ENCODE data around the gene TWNK.

Gene TWNK

DNA sequence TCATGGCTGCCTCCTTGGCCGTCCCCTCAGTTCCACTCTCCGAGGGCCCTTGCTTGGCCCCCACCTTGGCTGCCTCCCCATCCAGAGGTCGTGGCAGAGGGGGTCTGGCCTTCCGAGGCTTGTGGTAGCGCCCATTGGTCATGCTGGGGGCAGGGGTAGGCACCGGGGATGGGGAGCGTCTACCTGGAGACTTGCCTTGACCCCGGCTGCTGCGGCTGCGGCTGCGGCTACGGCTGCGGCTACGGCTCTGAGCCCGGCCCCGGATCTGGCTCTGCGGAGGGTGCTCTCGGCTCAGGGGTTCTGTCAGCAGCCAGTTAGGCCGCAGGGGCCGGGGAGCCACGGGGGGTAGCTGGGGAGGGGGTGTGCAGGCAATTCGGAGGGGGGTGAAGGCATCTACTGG is 23.0 kb downstream of the TWNK start:
- DNase-seq (ENCODE audit: low read depth in 1 of 2, low spot score in 1 of 2), result no peak

DNA sequence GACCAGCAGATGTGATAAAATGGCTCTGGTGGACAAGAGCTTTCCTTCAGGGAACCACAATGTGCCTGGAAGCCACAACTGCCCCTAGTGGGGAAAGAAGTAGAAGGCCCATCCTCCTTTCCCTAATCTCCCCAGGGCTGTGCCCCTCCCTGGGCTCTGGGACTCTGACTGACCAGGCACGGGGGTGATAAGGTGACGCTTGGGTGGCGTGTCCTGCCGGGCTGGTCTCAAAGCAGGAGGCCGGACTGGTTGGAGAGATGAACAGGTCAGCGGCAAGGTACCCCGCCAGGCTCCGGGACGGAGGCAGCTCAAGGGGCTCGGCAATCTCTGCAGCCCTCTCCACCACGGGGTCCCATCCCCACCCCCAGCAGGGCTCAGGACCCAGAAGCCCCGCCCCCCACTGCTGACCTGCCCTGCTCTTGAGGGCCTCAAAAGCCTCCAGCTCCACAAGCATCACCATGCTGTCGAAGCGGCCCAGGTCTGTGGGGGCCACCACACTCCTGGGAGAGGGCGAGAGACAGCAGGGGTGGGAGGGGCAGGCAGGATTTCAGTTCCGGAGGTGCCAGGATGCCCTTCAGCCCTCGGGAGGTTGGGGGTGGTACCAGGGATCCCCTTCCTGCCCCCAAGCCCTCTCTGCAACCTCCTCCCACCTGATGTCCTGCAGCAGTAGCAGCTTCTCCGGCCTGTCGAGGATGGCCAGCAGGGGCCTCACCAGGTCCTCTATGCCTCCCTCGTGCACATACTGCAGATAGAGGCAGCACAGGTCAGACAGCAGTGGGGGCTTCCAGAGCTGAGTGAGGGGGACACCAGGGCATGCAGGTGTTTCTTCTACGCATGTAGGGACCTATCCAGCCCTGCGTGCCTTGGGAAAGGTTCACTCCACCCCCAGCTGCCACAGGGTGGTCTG is 24.4 kb downstream of the TWNK start:
- DNase-seq (ENCODE audit: low read depth in 1 of 2, low spot score in 1 of 2), result no peak

GRCh38 chr10:101012525-101013364 is 25.4 kb downstream of the TWNK start:
- peak; percentile 53 to 71 for DNase-seq (ENCODE audit: low read depth in 1 of 2, low spot score in 1 of 2)

DNA sequence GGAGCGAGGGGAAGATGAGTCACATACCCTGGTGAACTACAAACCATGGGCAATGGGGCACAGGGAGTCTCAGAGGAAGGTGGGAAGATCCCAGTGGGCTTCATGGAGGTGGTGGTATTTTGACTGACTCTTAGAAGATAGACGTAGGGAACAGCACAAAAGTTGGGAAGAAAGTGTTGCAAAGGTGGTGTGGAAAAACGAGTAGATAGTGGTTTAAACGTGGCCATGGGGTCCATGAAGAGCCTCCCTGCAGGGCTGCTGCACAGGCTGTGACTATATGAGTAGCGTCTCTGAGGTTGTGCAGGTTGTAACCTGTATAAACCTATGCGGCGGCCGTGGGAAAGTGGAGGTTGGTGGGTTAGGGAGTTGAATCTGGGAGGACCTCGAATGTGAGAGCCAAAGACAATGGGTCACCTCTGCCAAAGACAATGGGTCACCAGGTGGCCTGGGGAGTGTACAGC is 26.1 kb downstream of the TWNK start:
- DNase-seq (ENCODE audit: low read depth in 1 of 2, low spot score in 1 of 2), result no peak

DNA sequence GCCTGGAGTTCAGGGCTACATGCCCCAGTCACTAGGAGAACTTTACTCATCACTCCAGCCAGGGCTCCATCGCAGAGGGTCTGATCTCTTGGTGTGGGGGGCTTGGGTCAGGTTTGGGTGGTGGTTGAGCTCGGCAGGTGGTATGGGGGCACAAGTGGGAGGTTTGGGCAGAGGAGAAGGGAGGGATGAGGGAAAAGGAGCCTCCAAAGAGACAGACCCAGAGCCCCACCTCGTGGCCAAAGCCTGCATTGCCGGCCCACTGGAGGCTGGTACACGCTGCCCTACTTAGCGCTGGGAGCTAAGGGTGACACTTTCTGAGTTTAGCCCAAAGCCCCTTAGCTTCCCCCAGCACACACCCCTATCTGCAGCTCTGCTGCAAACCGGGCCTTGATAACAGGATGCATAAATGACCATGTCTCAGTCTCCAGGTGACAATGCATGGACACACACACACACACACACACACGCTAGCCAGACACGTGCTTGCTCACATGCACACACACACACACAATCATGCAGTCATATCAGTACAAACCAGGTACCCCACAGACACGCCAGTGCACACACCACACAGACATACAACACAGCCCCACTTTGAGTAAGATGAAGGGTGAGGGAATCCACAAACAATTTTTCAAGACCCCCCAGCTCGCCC is 27.0 kb downstream of the TWNK start:
- DNase-seq (ENCODE audit: low read depth in 1 of 2, low spot score in 1 of 2), result peak; percentile 48 to 59

DNA sequence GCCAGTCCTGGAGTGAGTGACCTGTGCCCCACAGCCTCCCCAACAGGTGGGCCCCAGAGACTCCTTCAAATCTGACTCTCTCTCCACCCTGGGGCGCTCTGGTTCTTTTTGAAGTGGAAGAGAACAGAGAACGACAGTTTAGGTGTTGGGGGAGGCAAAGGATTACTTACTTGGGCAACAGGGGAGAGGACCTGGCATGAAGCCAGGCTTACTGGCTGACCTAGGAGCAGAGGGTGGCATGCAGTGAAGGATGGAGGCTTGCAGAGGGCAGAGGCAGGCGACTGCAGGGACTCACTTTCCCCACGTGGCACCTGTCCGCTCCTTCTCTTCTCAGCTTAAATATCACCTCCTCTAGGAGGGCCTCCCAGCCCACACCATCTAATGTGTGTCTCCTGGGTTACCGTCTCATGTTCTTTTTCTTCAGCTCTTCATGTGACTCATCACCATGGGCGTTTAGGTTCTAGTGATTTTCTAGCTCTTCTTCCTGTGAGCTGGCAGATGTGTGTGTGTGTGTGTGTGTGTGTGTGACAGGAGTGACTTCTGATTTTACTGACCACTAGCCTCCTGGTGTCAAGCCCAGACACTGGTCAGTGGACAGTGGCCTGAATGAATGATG is 27.7 kb downstream of the TWNK start:
- DNase-seq (ENCODE audit: low read depth in 1 of 2, low spot score in 1 of 2), result no peak

DNA sequence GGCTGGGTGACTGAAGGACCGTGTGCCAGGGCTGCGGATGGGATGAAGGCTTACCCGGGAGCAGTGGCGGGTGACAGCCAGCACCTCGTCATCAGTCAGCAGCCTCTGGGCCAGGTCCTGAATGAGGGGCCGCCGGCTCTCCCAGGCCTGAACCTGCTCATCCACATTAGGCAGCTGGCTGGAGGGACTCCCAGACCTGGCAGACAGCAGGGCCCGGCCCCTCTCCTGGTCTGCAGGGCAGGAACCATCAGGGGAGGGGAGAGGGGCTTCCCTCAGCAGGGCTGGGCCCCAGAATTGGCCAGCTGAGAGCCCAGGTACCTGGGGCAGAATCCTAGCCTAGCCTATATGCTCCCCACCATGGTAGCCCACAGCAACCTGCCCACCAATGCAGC is 28.2 kb downstream of the TWNK start:
- no peak for DNase-seq (ENCODE audit: low read depth in 1 of 2, low spot score in 1 of 2)

DNA sequence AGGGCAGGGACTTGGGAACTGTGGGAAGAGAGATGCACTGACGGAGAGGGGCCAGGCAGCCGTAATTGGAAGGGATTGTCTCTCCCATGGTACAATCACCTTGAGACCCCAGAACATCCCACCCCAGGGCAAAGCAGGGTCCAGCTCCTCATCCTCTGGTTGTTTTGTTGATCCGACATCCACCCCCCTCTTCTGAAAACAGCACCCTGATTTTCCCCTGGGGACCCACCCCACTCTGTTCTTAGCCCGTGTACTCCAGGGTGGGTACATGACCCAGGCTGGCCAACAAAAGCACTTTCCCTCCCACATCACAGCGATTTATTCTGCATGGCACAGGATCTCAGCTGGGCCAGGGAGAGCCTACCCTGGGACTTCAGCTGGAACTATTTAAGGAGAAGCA is 29.5 kb downstream of the TWNK start:
- DNase-seq (ENCODE audit: low read depth in 1 of 2, low spot score in 1 of 2), result no peak

DNA sequence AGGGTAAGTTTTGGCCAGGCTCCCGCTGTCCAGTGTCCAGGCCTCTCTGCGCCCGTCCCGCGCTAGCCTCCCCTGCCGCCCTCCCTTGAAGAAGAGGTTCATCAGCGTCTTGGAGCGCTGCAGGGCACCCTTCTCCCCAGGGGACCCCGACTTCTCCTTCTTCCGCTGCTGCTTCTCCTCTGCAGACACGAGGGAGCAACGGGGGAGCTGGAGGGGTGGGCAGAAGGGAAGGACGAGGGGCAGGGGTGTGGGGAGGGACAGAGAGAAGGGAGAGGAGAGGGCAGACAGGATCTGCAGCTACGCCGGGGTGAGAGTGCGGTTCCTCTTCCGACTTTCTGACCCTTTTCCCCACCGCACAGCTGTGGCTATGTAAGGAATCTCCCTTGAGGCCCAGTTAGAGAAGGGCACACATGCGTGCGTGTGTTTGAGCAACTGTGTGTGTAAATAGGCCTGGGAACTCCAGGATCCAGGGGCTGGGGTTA is 30.8 kb downstream of the TWNK start:
- no peak for DNase-seq (ENCODE audit: low read depth in 1 of 2, low spot score in 1 of 2)

DNA sequence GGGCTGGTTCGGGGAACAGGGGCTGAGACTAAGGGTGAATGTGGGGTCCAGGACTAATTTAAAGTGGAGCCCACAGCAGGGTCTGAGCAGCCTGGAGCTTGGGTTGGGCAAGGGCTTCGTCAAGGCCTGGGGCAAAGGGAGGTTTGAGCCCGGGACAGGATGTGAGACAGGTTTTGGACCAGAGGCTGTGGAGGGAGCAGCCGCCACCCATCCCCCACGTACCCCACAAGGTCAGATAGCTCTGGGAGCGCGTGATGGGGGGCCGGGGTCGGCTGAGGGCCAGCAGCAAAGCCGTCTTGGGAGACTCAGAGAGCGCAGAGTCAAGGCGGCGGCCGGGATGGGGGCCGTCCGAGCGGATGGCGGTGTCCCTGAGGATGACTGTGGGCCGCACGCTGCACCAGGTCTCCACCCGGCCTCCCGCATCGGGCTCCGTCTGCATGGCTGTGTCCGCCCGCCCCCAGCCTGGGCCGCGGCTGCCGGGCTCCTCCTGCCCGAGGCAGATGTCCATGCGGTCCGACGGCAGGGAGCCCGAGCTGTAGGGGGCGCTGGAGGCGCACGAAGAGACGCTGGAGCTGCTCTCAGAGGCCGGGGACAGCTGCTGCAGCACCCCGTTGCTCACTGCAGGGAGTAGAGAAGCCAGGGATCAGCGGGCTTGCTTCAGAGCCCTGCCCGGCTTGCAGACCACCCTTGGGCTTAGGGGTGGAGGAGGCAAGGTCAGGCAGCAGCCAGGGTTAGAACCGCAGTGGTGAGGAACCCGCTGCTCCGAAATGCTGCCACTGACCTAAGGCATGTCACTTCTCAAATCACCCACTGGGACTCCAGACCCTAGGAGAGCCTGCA is 31.5 kb downstream of the TWNK start:
- DNase-seq (ENCODE audit: low read depth in 1 of 2, low spot score in 1 of 2), result peak; percentile 54 to 55

GRCh38 chr10:101019440-101019703 is 32.0 kb downstream of the TWNK start:
- no peak for DNase-seq (ENCODE audit: low read depth in 1 of 2, low spot score in 1 of 2)

DNA sequence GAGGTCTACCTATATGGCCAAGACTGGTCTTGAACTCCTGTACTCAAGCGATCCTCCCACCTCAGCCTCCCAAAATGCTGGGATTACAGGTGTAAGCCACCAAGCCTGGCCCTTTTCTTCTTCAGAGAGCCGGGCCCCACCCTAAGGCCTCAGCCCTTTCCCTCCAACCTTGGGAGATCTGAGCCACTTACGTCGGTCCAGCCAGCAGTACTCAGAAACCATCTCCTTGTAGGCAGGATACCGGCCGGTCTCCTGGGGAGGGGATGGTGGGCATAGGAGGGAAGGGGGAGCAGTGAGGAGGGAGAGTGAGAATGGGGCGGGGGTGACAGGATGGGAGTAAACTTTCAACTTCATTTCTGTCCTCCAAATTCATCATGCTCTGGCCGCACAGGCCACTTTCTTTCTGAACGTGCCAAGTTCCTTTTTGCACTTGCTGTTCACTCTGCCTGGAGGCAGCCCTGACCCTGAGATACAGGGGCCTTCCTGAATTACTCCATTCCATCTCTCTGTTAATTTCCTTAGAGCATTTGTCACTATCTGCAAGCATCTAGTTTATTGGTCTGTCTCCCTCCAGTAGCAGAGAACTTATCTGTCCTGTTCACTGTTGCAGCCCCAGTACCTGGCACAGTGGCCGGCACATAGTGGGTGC is 33.2 kb downstream of the TWNK start:
- DNase-seq (ENCODE audit: low read depth in 1 of 2, low spot score in 1 of 2), result no peak

DNA sequence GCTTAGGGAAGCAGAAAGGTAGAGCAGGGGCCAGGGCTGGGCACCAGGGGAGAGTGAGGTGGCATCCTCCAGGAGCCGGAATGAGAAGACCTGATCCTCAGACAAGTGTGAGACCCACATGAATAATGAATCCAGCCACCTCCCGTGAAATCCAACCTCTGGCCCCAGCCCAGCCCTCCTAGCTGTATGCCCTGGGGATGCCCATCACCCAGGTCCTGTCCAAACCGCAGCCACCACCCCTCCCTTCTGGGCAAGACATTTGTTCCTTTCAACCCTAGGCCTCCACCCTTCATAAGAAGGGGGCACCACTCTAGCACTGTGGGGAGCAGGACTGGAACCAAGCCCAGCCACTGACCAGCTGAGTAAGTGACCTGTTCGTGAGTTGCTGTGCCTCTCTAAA is 33.9 kb downstream of the TWNK start:
- no peak for DNase-seq (ENCODE audit: low read depth in 1 of 2, low spot score in 1 of 2)

- no peak for DNase-seq (ENCODE audit: low read depth in 1 of 2, low spot score in 1 of 2)
Measured at GRCh38 chr10:101021692-101022251, 34.4 kb downstream of the TWNK start.

GRCh38 chr10:101022967-101023705 is 35.8 kb downstream of the TWNK start:
- DNase-seq (ENCODE audit: low read depth in 1 of 2, low spot score in 1 of 2), result no peak

DNA sequence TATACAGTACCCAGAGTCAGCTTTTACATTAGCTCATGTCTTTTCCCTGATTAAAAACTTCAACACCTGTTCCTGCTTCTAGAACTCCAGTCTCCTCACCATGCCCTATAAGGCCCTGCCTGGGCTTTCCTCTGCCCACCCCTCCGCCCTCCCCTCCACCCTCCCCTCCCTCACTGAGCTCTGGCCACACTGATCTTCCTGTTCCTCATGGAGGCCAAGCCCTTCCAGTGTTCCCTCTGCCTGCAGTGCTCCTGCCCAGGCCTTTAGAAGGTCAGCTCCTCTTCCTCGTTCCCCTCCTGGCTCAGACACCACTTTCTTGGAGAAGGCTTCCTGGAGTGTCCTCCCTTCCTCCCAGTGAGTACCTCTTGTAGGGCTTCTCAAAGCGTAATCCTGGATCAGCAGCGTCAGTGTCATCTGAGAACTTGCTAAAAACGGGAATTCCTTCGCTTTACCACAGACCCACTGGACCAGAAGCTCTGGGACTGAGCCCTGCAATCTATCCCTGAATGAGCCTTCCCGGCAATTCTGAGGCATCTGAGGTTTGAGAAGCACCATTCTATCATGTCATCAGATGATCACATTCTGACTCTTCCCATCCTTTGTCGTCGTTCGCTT is 39.9 kb downstream of the TWNK start:
- no peak for DNase-seq (ENCODE audit: low read depth in 1 of 2, low spot score in 1 of 2)

DNA sequence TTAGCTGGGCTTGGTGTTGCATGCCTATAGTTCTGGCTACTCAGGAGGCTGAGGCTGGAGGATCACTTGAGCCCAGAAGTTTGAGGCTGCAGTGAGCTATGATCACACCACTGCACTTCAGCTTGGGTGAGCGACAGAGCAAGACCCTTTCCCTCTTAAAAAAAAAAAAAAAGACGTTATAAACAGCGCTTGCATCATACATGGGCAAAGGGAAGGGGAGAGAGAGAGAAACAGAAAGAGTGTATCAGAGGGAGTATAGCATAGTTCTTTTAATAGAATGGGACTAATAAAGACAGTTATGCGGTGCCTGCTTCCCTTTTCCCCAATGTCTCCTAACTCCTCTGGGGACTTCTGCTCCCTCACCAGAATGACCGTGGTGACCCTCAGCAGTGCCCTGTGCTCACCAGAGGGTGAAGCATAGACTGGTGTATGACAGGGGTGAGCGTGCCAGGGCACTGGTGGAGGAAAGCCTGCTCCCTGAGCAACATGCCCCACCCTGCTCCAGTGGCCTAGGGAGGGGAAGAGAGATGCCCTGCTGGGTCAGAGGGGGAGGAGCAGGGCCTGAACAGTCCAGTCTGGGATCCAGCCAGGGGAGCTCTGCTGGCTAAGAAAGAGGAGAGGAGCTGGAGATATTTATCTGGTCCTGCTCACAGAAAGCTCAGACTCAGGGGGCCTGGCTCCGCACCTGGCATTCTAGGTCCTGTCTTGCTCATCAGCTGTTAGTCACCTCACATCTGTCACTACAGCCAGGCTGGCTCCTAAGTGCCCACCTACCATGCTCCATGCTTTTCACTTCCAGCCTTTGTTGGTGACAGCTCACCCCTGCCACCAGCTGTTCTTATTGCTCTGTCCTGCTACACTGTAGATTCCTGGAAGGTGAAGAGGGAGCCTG is 41.3 kb downstream of the TWNK start:
- no peak for DNase-seq (ENCODE audit: low read depth in 1 of 2, low spot score in 1 of 2)
